Activated CD8-positive, alpha-beta T cell treated with anti-CD3 and anti-CD28 coated beads for 36 hours (primary cell): ENCODE results near the gene UCK1. TPM values are rescaled to one million over a fixed set of nuclear protein-coding genes. Genes with fewer than 3 reads are reported as not detected.
A peak's percentile ranks its signal among the peaks of the same experiment; 100 is the strongest.

Experiments
- ATAC-seq: fragments of 200-7000 bp; cut with Tn5 transposase; one replicate; pipeline ENCODE4 v1.10.0; 2021; ENCODE audit warnings: mild to moderate bottlenecking, moderate library complexity
- CTCF ChIA-PET: fragments of 350-600 bp; sonication (Branson Sonifier 250); formaldehyde crosslinking; loops from one replicate; lab custom pipeline; 2021; ENCODE audit warnings: antibody characterized with exemption; lab: Charles Lee
- POLR2A ChIA-PET: fragments of 350-600 bp; sonication (Branson Sonifier 250); formaldehyde crosslinking; loops from one replicate; lab custom pipeline; 2021; ENCODE audit warnings: antibody characterized with exemption; lab: Charles Lee
- DNase-seq: peaks from one replicate; pipeline ENCODE4 v3.0.0-alpha.2; 2020
- H3K27ac Mint-ChIP-seq: one replicate; pipeline ENCODE4 v1.8.0; 2021; ENCODE audit warnings: mild to moderate bottlenecking, mixed read lengths
- H3K27me3 Mint-ChIP-seq: one replicate; pipeline ENCODE4 v1.8.0; 2021; ENCODE audit warnings: mixed read lengths
- H3K36me3 Mint-ChIP-seq: one replicate; pipeline ENCODE4 v1.8.0; 2021; ENCODE audit warnings: low read depth, mixed read lengths
- H3K4me1 Mint-ChIP-seq: one replicate; pipeline ENCODE4 v1.8.0; 2021; ENCODE audit warnings: low read depth, mixed read lengths
- H3K4me3 Mint-ChIP-seq: one replicate; pipeline ENCODE4 v1.8.0; 2021; ENCODE audit warnings: mild to moderate bottlenecking, moderate library complexity, mixed read lengths
- H3K9me3 Mint-ChIP-seq: one replicate; pipeline ENCODE4 v1.8.0; 2021; ENCODE audit warnings: mixed read lengths
- CTCF ChIP-seq: fragments of 200-600 bp; IDR thresholded peaks from one replicate; pipeline ENCODE4 v1.8.0; 2022; ENCODE audit warnings: antibody characterized with exemption, mild to moderate bottlenecking
- intact Hi-C: fragments of 100-400 bp; cut with micrococcal nuclease; formaldehyde crosslinking; loops from one replicate; pipeline ENCODE4 v1.10.0; 2022
- total RNA-seq, 2 experiments: library from RNA; stranded (reverse); gene quantifications; one replicate each; pipeline ENCODE4 v1.2.3, GENCODE V29; 2021

The UCK1 gene
- total RNA-seq, 2 experiments from 2014 or later = 16.7 to 22.1 TPM

- H3K36me3 Mint-ChIP-seq = peaks cover 38% of the 10 kb centered on the region
- DNase-seq (peak; percentile 75), ATAC-seq (peak; percentile 72)
- H3K9me3 Mint-ChIP-seq = no peaks in the 10 kb centered on the region
- intact Hi-C loops = no loop called here
- ChIA-PET POLR2A (no interaction called here), CTCF (interaction anchor here (0.7 to 1.6 kb wide), 8 partner anchors 14 to 298 kb away, joined by 3 to 12 read pairs (median 4); no protein-coding TSS in a partner anchor)
- peaks cover 10% of the 10 kb centered on the region for H3K4me1 Mint-ChIP-seq
- no peak overlapping the region for H3K4me3 Mint-ChIP-seq
- peak overlapping the region; percentile 43 for H3K27ac Mint-ChIP-seq
- TF ChIP-seq CTCF = peak; percentile 70
- no peaks in the 10 kb centered on the region for H3K27me3 Mint-ChIP-seq
These were observed 52.6 kb downstream of the UCK1 start for GRCh38 chr9:131478421-131478868.

- ChIA-PET POLR2A (interaction anchor here (1.0 kb wide), 1 partner anchor 105 kb away, joined by 3 read pairs; no protein-coding TSS in a partner anchor), CTCF (interaction anchor here (0.7 to 1.6 kb wide), 11 partner anchors 14 to 298 kb away, joined by 3 to 12 read pairs (median 3); no protein-coding TSS in a partner anchor)
- H3K27ac Mint-ChIP-seq = peak overlapping the region; percentile 43
- no peak for TF ChIP-seq CTCF
- no peak overlapping the region for H3K4me3 Mint-ChIP-seq
- ATAC-seq (no peak), DNase-seq (no peak)
- H3K27me3 Mint-ChIP-seq = no peaks in the 10 kb centered on the region
- peaks cover 41% of the 10 kb centered on the region for H3K36me3 Mint-ChIP-seq
- intact Hi-C loops = no loop called here
- peaks cover 10% of the 10 kb centered on the region for H3K4me1 Mint-ChIP-seq
- H3K9me3 Mint-ChIP-seq = no peaks in the 10 kb centered on the region
These were observed 53.1 kb downstream of the UCK1 start for GRCh38 chr9:131477816-131478419.

GRCh38 chr9:131477367-131477766 is 53.7 kb downstream of the UCK1 start:
- no peak for TF ChIP-seq CTCF
- no peaks in the 10 kb centered on the region for H3K27me3 Mint-ChIP-seq
- POLR2A ChIA-PET = interaction anchor here (1.0 kb wide), 1 partner anchor 104 kb away, joined by 3 read pairs; no protein-coding TSS in a partner anchor
- CTCF ChIA-PET = interaction anchor here (0.7 to 1.6 kb wide), 11 partner anchors 13 to 297 kb away, joined by 3 to 12 read pairs (median 3); no protein-coding TSS in a partner anchor
- peaks cover 44% of the 10 kb centered on the region for H3K36me3 Mint-ChIP-seq
- intact Hi-C loops = no loop called here
- no peak overlapping the region for H3K4me3 Mint-ChIP-seq
- H3K4me1 Mint-ChIP-seq = peaks cover 10% of the 10 kb centered on the region
- H3K27ac Mint-ChIP-seq = peak overlapping the region; percentile 38
- DNase-seq (no peak), ATAC-seq (no peak)
- no peaks in the 10 kb centered on the region for H3K9me3 Mint-ChIP-seq

GRCh38 chr9:131476777-131477345 is 54.2 kb downstream of the UCK1 start:
- POLR2A ChIA-PET = interaction anchor here (1.0 kb wide), 1 partner anchor 104 kb away, joined by 3 read pairs; no protein-coding TSS in a partner anchor
- H3K27ac Mint-ChIP-seq = no peak overlapping the region
- CTCF ChIA-PET = interaction anchor here (1.2 to 1.6 kb wide), 5 partner anchors 13 to 127 kb away, joined by 4 to 12 read pairs (median 7); no protein-coding TSS in a partner anchor
- no peaks in the 10 kb centered on the region for H3K9me3 Mint-ChIP-seq
- H3K4me1 Mint-ChIP-seq = peaks cover 10% of the 10 kb centered on the region
- no peaks in the 10 kb centered on the region for H3K27me3 Mint-ChIP-seq
- H3K4me3 Mint-ChIP-seq = no peak overlapping the region
- DNase-seq (no peak), ATAC-seq (no peak)
- intact Hi-C loops = no loop called here
- TF ChIP-seq CTCF = no peak
- H3K36me3 Mint-ChIP-seq = peaks cover 42% of the 10 kb centered on the region
